D341Med (cell line): ENCODE results near the gene ATP1A3.
A peak's percentile ranks its signal among the peaks of the same experiment; 100 is the strongest.

Source experiments
- DNase-seq: peaks from one replicate; pipeline ENCODE4 v3.0.0; 2012; ENCODE audit warnings: low spot score

ATP1A3 gene

GRCh38 chr19:42010245-42011126, 16.5 kb upstream of the ATP1A3 start:
- DNase-seq: no peak

DNA sequence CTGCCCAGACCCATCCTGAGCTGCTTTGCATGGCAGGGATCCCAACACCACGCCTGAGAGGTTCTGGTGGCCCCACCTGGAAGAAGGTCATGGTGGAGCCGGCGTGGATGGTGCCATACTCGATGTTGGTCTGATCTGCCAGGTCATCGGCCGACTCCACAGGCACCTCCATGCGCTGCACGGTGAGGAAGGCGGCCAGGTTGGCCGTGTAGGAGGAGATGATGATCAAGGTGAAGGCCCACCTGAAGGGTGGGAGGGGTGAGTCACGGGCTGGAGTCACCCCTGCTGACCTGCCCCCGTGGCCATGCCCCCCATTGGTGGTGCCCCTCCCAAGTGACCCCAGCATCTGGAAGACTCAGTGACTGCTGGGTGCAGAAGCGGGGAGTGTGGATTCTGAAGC, 12.5 kb upstream of the ATP1A3 start:
- DNase-seq: no peak

- no peak for DNase-seq
Observed at GRCh38 chr19:42005504-42005903, 11.5 kb upstream of the ATP1A3 start.

GRCh38 chr19:42003506-42004294, 9.7 kb upstream of the ATP1A3 start:
- no peak for DNase-seq

DNA sequence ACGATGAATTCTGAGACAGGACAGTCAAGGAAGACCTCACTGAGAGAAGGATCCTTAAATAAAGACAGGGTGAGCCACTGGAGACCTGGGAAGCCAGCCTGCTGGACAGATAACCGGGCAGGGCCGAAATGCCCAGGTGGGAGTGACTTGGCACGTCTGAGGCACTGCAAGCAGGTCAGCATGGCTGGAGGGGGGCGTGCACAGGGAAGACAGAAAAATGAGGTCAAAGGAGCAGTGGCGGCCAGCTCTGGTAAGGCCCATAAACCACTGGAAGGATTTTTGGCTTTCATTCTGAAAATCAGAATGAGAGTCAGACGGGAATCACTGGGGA, 5.8 kb upstream of the ATP1A3 start:
- no peak for DNase-seq

DNA sequence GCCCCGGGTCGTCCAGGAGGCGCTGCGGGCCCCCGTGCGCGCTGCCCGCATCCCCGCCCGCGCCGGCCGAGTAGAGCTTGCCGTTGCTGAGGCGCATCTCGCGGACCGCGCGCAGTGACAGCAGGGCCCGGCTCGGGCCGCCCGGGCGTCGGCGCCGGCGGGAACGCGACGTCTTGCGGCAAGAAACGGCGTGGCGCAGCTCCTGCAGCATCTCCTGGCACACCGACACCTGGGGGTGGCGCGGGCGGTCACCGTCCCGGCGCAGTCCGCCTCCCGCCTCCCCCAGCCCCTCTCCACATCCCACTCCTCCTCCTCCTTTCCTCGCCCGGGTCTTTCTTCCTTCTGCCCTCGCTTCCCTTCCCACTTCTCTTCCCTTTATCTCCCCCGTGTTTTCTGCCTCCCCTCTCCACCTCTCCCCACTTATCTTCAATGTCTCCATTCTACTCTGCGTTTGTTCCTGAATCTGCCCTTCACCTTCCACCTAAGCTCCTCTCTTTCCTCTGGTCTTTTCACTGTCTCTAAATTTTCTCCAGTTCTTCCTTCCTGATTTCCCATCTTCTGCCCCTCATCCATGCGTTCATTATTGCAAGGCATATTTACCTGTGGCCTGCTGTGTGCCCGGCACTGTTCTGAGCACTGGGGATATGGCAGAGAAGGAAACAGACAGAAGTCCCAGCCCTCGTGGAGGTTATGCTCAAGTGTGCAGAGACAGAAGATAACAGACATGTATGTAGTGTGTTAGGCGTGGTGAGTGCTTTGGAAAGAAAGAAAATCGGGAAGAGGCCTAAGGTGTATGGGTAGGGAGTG, 5.2 kb upstream of the ATP1A3 start:
- DNase-seq: no peak

GRCh38 chr19:41998246-41999020, 4.4 kb upstream of the ATP1A3 start:
- peak; percentile 91 for DNase-seq

- DNase-seq: peak; percentile 69
Observed at GRCh38 chr19:41997851-41998229, 3.8 kb upstream of the ATP1A3 start.

DNA sequence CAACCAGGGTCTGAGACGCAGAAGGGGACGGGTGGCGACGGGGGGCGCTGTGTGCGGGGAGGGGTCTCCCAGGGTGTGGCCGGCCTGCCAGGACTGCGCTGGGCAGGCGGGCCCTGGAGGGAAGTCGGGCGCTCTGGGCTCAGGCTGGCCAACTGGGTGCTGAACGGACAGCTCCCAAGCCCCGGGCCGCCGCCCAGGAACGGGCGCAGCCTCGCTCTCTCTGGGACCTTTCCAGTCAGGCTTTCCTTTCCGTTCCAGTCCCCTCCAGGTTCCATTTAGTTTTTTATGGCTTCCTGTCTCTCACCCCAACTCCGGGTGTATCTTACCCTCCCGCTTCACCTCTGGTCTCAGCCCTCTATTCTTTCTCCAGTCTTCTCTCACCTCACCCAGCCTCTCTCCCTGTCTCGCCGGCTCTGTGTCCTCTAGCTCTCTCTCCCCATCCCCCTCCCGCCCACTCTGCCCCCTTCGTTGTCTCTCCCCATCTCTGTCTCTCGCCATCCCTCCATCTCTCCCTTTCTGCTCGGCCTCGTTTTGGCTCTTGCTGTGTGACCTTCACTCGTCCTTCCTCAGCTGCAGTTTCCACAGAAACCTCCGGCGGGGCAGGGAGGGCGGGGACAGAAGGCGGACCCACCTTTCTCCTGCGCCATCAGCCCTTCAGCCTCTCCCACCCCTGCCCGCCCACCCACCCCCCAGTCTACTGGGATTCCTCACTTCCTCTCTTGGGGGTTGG, 3.3 kb upstream of the ATP1A3 start:
- no peak for DNase-seq

DNA sequence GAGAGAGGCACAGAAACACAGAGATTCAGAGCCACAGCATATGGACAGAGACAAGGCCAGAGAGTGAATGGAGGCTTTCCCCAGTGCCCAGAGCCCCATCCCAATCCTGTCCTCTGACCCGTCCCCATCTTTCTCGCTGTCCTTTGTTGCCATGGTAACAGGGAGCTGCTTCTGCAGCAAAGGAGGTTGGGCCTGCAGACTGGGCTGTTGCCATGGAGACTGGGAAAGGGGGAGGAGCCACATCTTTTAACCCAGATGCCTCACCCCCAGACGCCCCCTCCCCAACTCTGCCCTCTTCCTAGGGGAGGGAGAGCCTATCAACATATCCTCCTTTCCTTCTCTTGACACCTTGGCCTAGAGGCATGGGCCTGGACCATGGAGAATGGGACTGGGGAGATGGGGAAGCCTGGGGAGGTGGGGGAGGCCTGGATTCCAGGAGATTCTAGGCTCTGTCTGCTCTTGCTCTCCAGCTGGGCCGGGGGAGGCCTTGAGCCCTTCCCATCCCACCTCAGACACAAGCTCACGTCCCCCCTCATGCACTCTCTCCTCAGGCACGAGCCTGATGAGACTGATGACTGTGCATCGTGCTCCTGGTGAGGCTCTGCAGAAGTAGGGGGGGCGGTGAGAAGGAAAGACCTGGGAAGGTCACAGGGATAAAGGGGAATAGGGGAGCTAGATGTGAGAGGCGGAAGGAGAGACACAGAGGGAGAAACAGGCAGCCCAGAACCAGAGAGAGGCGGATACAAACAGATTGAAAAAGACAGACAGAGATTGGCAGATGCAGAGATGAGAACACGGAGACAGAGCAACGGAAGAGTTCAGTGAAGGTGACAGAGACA, 2.1 kb upstream of the ATP1A3 start:
- peak; percentile 60 for DNase-seq

DNA sequence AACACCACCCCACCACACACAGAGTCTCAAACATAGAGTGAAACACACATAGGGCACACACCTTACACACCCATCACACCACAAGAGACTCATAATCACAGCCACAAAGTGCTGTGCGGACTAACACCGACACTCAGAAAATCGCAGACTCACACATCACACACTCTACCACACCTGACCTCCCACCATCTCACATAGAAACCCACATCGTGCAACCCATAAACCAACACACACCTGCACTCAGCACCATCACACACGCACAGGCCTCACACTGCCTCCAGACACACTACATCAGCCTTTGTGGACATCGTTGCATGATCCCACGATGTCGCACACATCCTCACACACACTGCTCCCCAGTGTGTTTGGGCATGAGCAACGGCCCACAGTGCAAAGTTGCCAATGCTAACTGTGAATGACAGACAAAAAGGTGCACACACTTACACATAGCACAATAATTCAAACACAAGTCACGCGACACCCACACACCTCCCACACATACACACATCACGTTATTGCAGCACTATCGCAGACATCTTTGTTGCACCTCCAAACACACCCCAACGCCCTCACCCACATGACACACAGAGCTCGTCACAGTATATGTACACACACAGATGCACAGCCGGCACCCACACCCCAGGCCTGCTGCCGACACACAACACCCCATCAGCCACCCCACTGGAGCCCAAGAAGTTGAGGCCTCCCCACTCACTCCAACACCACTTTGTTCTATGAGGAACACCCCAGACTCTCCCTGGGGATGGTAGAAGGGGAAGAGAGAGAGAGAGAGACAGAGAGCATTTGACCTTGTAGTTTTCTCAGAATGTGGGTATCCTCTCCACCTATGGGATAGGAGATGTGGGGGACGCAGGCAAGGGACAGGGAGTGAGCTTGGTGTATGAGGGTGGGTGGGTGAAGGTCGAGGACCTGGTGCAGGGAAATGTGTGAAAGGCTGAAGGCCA, 1.2 kb upstream of the ATP1A3 start:
- DNase-seq: no peak

DNA sequence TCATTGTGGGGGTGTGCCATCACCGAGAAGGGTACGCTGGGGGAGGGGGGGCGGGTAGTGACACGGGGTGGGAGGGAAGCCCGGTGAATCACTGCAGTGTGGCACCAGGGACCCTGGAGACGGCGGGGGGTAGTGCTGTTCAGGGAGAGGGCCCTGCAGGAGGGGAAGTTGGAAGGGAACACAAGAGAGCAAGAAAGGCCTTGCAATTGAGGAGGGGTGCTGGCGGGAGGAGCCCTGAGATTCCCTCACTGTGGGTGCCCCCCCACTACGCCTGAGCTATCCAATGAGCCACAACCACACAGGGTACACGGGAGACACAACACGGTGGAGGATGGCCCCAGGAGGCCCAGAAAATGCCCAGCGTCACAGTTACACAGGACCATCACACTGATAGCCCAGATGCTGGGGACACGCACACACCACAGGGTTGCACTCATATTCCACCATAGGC, 516 bp upstream of the ATP1A3 start:
- DNase-seq: peak; percentile 66

DNA sequence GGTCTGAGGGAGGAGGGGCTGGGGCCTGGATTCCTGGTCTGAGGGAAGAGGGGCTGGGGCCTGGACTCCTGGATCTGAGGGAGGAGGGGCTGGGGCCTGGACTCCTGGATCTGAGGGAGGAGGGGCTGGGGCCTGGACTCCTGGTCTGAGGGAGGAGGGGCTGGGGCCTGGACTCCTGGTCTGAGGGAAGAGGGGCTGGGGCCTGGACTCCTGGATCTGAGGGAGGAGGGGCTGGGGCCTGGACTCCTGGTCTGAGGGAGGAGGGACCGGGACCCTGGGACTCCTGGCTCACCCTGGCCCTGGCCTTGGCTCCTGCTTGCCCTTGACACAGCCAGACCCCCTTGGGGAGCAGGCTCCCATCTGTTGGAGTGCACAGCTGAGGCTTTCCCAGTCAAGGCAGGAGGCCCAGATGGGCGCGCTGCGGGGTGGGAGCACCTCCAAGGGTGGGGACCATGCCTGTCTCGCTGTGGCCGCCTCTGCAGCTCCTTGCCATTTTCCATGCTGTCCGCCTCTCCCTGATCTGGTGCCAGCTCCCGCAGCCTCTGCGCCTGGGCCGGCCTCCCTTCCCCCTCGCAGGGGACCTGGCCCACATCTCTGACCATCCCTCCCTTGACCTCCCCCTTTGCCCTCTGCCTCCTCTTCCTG, 2.0 kb downstream of the ATP1A3 start:
- peak; percentile 63 for DNase-seq

DNA sequence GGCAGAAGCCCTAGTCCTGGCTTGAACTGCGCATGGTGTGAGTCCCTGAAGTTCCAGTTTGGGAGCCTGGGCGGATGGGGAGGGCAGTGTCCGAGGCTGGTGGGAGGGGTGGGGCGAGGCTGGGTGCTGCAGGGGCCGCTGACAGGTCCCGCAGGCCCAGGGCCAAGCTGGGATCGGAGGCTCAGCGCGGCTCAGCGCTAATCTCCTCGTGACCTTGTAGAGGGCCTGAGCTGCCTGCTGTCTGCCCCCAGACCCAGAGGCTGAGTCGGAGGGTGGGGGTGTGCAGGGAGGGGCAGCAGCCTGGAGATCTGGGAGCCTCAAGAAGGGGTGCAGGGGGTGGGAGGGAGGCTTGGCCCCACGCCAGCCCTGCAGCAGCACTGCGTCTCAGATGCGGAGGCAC, 3.0 kb downstream of the ATP1A3 start:
- peak; percentile 77 for DNase-seq

GRCh38 chr19:41990615-41991014, 3.4 kb downstream of the ATP1A3 start:
- no peak for DNase-seq

DNA sequence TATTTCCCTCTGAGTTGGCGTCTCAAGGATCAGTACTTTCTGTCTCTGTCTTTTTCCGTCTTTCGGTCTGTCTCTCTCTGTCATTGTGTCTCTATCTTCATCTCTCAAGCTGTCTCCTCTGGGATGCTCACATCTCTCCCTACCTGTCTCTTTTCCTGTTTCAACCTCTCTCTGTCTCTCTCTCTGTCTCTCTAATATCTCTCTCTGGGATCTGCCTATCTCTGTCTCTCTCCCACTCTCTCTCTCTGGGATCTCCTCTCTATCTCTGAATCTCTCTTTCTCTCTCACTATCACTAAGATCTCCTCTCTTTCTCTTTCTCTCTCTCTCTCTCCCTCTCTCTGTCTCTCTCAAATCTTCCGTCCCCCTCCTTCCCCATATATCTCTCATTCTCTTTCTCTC, 4.0 kb downstream of the ATP1A3 start:
- DNase-seq: no peak

GRCh38 chr19:41988947-41989346, 5.1 kb downstream of the ATP1A3 start:
- no peak for DNase-seq

DNA sequence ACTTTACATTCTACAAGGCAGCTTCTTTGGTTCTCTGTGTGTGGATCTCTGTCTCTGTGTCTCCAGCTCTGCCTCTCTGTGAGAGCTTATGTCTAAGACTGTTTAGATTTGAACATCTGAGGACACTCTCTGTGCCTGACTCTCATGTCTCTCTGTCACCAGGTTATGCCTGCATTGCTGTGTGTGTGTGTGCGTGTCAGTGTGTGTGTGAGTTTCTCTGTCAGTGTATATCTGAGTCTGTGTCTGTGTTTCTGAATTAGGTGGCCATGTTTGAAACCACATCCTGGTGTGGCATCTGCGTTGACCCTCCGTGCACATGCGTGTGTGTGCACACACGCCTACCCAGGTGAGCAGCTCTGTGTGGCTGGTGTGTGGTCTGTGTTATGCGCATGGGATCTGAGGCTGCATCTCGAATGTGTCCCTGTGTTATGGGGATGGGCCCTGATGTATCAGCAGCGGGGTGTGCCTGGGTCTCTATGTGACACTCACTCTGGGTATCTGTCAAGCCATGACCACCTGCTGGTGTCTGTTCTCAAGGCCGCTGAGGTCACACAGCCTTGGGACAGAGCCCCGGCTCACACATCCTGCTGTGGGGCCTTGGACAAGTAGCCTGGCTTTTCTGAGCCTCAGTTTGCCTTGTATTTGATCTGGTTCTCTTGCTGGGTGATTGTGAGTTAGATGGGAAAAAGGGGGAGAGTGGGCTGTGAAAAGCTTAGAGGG, 6.7 kb downstream of the ATP1A3 start:
- DNase-seq: no peak
